ENCODE measurements around the gene TMEM108. TPM values are rescaled to one million over a fixed set of nuclear protein-coding genes. Genes with fewer than 3 reads are reported as not detected.

TMEM108 gene
- total RNA-seq = under 0.01 and 0.23 TPM in 2 replicates

GRCh38 chr3:133038089-133038730 is at the start of gene TMEM108:
Gene TMEM108 (plus strand): TSS chr3:133038391.

GRCh38 chr3:133400006-133400515 is 361.9 kb downstream of the TMEM108 start, which contains the start of gene BFSP2:
Gene BFSP2 (plus strand): TSS chr3:133400056. CDS start chr3:133400084, 28 bp downstream.

Data from smooth muscle cell of the umbilical artery (primary cell).